GM10266 (cell line): ENCODE measurements around the gene CA7.

ENCODE experiments used
- DNase-seq: peaks from one replicate; pipeline ENCODE4 v3.0.0; 2012; ENCODE audit errors: extremely low spot score
- CTCF ChIP-seq: IDR thresholded peaks from 2 replicates; pipeline ENCODE4 v1.5.1; 2012; ENCODE audit warnings: mild to moderate bottlenecking, low read depth; ENCODE audit not compliant: control insufficient read depth, insufficient read depth; ENCODE audit errors: missing control alignments

The CA7 gene

GRCh38 chr16:66888647-66889615 is 44.7 kb downstream of the CA7 start:
- TF ChIP-seq CTCF = no peak
- DNase-seq = no peak

GRCh38 chr16:66889622-66890021 is 45.4 kb downstream of the CA7 start:
- no peak for TF ChIP-seq CTCF

DNA sequence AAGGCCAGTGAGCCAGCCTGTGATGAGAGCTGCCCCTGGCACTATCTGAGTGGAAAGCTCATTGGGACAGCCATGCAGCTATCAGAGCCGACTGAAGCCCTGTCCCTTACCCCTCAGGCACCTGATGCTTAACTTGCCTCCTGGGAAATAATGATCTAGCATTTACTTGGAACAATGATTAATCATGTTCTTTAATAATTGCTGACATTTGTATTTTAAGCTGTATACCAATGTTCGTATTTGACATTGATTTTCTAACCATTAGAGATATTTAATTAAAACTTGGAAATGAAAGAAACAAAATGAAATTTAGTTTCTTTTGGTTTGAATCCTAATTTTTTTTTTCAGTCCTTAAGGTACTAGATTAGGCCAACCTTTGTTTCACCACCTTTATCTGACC is 46.6 kb downstream of the CA7 start:
- no peak for DNase-seq
- TF ChIP-seq CTCF = no peak

More at GRCh38 chr16:66889622-66890021, 45.4 kb downstream of the CA7 start:
- DNase-seq = no peak

DNA sequence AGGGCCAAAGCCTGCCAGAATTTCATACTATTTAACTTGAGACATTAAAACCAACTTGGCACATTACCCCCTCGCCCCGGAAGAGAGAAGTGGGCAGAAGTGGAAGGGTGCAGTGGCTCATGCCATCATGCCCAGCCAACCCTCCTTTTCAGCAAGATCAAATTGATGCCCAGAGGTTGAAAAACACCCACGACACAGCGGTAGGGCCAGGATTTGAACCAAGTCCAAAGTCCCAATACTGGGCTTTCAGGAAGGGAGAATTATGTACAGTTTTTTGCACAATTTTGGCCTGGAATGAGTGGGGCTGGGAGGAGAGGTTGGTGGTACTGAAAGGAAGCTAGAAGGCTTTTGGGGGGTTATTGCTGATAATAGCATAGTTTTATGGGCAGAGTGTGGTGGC is 47.1 kb downstream of the CA7 start:
- DNase-seq = no peak

GRCh38 chr16:66891797-66892196 is 47.6 kb downstream of the CA7 start:
- no peak for TF ChIP-seq CTCF
- no peak for DNase-seq

More for the DNA sequence above, 47.1 kb downstream of the CA7 start:
- no peak for TF ChIP-seq CTCF

DNA sequence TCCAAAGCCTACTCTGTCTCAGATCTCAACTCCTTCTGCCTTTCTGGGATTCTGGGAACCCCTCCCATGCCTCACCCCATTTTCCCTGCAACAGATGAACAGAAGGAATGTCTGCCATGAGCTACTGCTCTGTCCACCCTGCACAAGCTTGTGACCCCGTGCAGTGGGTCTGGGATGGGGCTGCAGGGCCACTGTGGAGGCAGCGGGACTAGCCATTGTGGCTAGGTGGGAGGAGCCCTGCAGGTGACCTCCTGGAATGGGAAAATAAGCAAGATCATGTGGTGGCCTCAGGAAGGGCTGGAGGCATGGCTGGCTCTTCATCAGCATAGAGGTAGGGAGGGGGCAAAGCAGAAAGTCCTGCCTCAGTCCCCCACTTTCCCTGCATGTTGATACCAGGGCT is 49.8 kb downstream of the CA7 start:
- no peak for DNase-seq
- no peak for TF ChIP-seq CTCF
